CD14-positive monocyte (primary cell): ENCODE measurements around the gene VRK3. TPM values are rescaled to one million over a fixed set of nuclear protein-coding genes. Genes with fewer than 3 reads are reported as not detected.

Source experiments
- DNase-seq, 3 donors: peaks; one replicate each; pipeline ENCODE4 v3.0.0-alpha.2; 2011 to 2022
- H2AFZ ChIP-seq: 2 replicates; pipeline ENCODE4 v1.6.0; 2012; ENCODE audit warnings: mild to moderate bottlenecking, low read depth, low read length, inconsistent platforms; ENCODE audit not compliant: insufficient read depth, poor library complexity, severe bottlenecking
- H3K27ac ChIP-seq, 2 donors: 1 replicate in 1 of 2; 2 replicates in 1 of 2; pipeline ENCODE4 v1.5.1; 2012 to 2013; ENCODE audit warnings: low read length in 2 of 2, control low read depth in 1 of 2, inconsistent platforms in 1 of 2, low read depth in 1 of 2, mild to moderate bottlenecking in 1 of 2
- H3K27me3 ChIP-seq, 2 donors: one replicate each; pipeline versions ENCODE4 v1.6.0 to v1.6.1; 2011 to 2013; ENCODE audit warnings: low read length in 2 of 2; ENCODE audit not compliant: control insufficient read depth in 2 of 2, insufficient read depth in 2 of 2
- H3K36me3 ChIP-seq, 2 donors: replicated peaks in 1 of 2; 1 replicate in 1 of 2; 2 replicates in 1 of 2; pipeline versions ENCODE4 v1.5.1 to v1.6.1; 2012 to 2013; ENCODE audit warnings: low read length in 2 of 2, control low read depth in 1 of 2, inconsistent platforms in 1 of 2, mild to moderate bottlenecking in 1 of 2; ENCODE audit not compliant: insufficient read depth in 2 of 2, control insufficient read depth in 1 of 2
- H3K4me1 ChIP-seq, 2 donors: 1 replicate in 1 of 2; 2 replicates in 1 of 2; pipeline versions ENCODE4 v1.5.1 to v1.6.1; 2012 to 2013; ENCODE audit warnings: low read length in 2 of 2, control low read depth in 1 of 2, inconsistent platforms in 1 of 2, mild to moderate bottlenecking in 1 of 2, moderate library complexity in 1 of 2; ENCODE audit not compliant: insufficient read depth in 2 of 2, control insufficient read depth in 1 of 2
- H3K4me2 ChIP-seq: replicated peaks from 2 replicates; pipeline ENCODE3; 2012; ENCODE audit warnings: low read length, moderate library complexity, mild to moderate bottlenecking; ENCODE audit not compliant: poor library complexity, severe bottlenecking; ENCODE audit errors: extremely low read depth
- H3K4me3 ChIP-seq, 3 experiments: fragments of 200-600 bp in 1 of 3; sonication (generic) in 1 of 3; replicated peaks in 1 of 3; 1 replicate in 2 of 3; 2 replicates in 1 of 3; pipeline ENCODE4 v1.5.1; 2011 to 2013; ENCODE audit warnings: low read length in 3 of 3, mild to moderate bottlenecking in 3 of 3, control low read depth in 2 of 3, low read depth in 2 of 3, inconsistent platforms in 1 of 3, moderate library complexity in 1 of 3
- H3K79me2 ChIP-seq: 2 replicates; pipeline ENCODE4 v1.6.0; 2012; ENCODE audit warnings: mild to moderate bottlenecking, control low read depth, inconsistent platforms, low read length, moderate library complexity; ENCODE audit not compliant: insufficient read depth
- H3K9ac ChIP-seq: 2 replicates; pipeline ENCODE4 v1.6.0; 2017; ENCODE audit warnings: low read length, mild to moderate bottlenecking; ENCODE audit not compliant: insufficient read depth, poor library complexity, severe bottlenecking
- H3K9me3 ChIP-seq, 2 donors: replicated peaks in 1 of 2; 1 replicate in 1 of 2; 2 replicates in 1 of 2; pipeline versions ENCODE4 v1.5.1 to v1.6.1; 2012 to 2013; ENCODE audit warnings: low read length in 2 of 2, control low read depth in 1 of 2; ENCODE audit not compliant: control insufficient read depth in 1 of 2, insufficient read depth in 1 of 2
- H4K20me1 ChIP-seq: 2 replicates; pipeline ENCODE4 v1.6.0; 2012; ENCODE audit warnings: mild to moderate bottlenecking, low read length, control low read depth, moderate library complexity; ENCODE audit not compliant: insufficient read depth
- H3K27ac Mint-ChIP-seq, 7 donors: one replicate each; pipeline ENCODE4 v1.8.0; 2020; ENCODE audit warnings: mild to moderate bottlenecking in 7 of 7, mixed read lengths in 7 of 7, moderate library complexity in 6 of 7, inconsistent platforms in 2 of 7
- H3K27me3 Mint-ChIP-seq, 3 donors: one replicate each; pipeline ENCODE4 v1.8.0; 2021 to 2022; ENCODE audit warnings: low read depth in 3 of 3, mild to moderate bottlenecking in 3 of 3, mixed read lengths in 3 of 3, moderate library complexity in 3 of 3, inconsistent platforms in 1 of 3
- H3K36me3 Mint-ChIP-seq, 2 donors: one replicate each; pipeline ENCODE4 v1.8.0; 2020; ENCODE audit warnings: mixed read lengths in 2 of 2, inconsistent platforms in 1 of 2, mild to moderate bottlenecking in 1 of 2
- H3K4me1 Mint-ChIP-seq: one replicate; pipeline ENCODE4 v1.8.0; 2020; ENCODE audit warnings: mild to moderate bottlenecking, mixed read lengths
- H3K4me3 Mint-ChIP-seq, 2 donors: one replicate each; pipeline ENCODE4 v1.8.0; 2020; ENCODE audit warnings: mild to moderate bottlenecking in 2 of 2, mixed read lengths in 2 of 2, moderate library complexity in 1 of 2
- H3K9me3 Mint-ChIP-seq, 7 donors: one replicate each; pipeline ENCODE4 v1.8.0; 2020 to 2022; ENCODE audit warnings: mixed read lengths in 7 of 7, mild to moderate bottlenecking in 6 of 7, moderate library complexity in 6 of 7, inconsistent platforms in 2 of 7
- WGBS: methylation state at CpG from one replicate; pipeline ENCODE4 v1.1.5; 2013; ENCODE audit warnings: missing lambda C conversion rate; ENCODE audit not compliant: insufficient coverage; 5-methylcytosine and 5-hydroxymethylcytosine counted together
- intact Hi-C, 2 donors: fragments of 100-400 bp; cut with micrococcal nuclease; formaldehyde crosslinking; loops; one replicate each; pipeline versions ENCODE4 v1.15.0 to v1.15.1; 2023
- polyA plus RNA-seq, 3 donors: library from polyadenylated mRNA; depleted of rRNA in 1 of 3; unstranded in 2 of 3; stranded (reverse) in 1 of 3; fragments of 300-500 nt in 2 of 3; fragments of >200 nt in 1 of 3; fragmentation: Illumina TruSeq in 2 of 3; gene quantifications; 1 replicate in 2 of 3; 2 replicates in 1 of 3; pipeline ENCODE4 v1.2.3, GENCODE V29; 2012 to 2021
- TF ChIP-seq, protein P1 (sequence below): fragments of 200-600 bp; IDR thresholded peaks from one replicate; pipeline ENCODE4 v1.8.0; 2022; ENCODE audit warnings: antibody characterized with exemption, mild to moderate bottlenecking

VRK3 gene
- polyA plus RNA-seq, 3 donors = 42.8 to 47.3 (median 46.8) TPM

DNA sequence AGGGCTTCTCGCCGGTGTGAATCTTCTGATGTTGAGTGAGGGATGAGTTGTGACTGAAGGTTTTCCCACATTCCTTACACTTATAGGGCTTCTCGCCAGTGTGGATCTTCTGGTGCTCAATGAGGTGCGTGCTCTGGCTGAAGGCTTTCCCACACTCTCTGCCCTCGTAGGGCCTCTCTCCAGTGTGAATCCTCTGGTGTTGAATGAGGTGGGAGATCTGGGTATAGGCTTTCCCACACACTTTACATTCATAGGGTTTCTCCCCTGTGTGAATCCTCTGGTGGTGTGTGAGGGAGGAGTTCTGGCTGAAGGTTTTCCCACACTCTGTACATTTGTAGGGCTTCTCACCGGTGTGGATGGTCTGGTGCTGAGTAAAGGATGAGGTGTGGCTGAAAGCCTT is 33.9 kb upstream of the VRK3 start:
- Histone ChIP-seq H3K4me1 (no peaks in the 10 kb centered on the region), H3K79me2 (no peaks in the 10 kb centered on the region), H4K20me1 (no peaks in the 10 kb centered on the region), H3K4me2 (no peak overlapping the region), H3K27me3 (no peaks in the 10 kb centered on the region), H3K9me3 (peaks cover 27 to 34% of the 10 kb centered on the region in 2 donors), H3K4me3 (peak overlapping the region in 1 of 3 experiments; percentile 11), H3K27ac (no peak overlapping the region), H2AFZ (no peak overlapping the region), H3K36me3 (no peaks in the 10 kb centered on the region), H3K9ac (no peak overlapping the region)
- no peak overlapping the region for H3K4me3 Mint-ChIP-seq
- WGBS = no CpG with 5 or more reads among the region's 6 CpGs
- H3K27me3 Mint-ChIP-seq = peaks cover 0 to 3% (median 2%) of the 10 kb centered on the region in 3 donors
- H3K4me1 Mint-ChIP-seq = no peaks in the 10 kb centered on the region
- H3K27ac Mint-ChIP-seq = no peak overlapping the region
- H3K36me3 Mint-ChIP-seq = no peaks in the 10 kb centered on the region
- DNase-seq = no peak
- peaks cover 23 to 42% (median 38%) of the 10 kb centered on the region in 7 donors for H3K9me3 Mint-ChIP-seq
- TF ChIP-seq, protein P1, sequence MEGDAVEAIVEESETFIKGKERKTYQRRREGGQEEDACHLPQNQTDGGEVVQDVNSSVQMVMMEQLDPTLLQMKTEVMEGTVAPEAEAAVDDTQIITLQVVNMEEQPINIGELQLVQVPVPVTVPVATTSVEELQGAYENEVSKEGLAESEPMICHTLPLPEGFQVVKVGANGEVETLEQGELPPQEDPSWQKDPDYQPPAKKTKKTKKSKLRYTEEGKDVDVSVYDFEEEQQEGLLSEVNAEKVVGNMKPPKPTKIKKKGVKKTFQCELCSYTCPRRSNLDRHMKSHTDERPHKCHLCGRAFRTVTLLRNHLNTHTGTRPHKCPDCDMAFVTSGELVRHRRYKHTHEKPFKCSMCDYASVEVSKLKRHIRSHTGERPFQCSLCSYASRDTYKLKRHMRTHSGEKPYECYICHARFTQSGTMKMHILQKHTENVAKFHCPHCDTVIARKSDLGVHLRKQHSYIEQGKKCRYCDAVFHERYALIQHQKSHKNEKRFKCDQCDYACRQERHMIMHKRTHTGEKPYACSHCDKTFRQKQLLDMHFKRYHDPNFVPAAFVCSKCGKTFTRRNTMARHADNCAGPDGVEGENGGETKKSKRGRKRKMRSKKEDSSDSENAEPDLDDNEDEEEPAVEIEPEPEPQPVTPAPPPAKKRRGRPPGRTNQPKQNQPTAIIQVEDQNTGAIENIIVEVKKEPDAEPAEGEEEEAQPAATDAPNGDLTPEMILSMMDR = no peak
- intact Hi-C loops = no loop called here

DNA sequence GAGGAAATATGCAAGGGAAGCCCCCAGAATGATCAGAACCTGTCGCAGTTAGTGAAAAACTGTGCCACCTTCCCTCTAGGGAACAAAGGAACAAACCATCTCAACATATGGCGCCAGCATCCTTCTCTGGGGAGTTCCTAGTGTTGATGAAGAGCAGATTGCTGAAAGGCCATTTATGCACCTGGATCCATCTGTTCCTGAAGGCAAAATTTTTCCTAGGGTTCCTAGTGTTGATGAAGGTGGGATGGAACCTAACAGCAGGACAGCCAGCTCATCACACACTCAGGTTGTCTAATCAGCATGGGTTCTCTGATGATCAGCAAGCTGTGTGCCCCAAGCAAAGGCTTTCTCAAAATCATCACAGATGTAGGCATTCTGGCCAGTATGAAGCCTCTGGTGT is 33.3 kb upstream of the VRK3 start:
- H3K4me3 ChIP-seq = no peak overlapping the region
- Mint-ChIP-seq H3K27me3 (peaks cover 0 to 5% (median 2%) of the 10 kb centered on the region in 3 donors), H3K9me3 (peaks cover 23 to 43% (median 38%) of the 10 kb centered on the region in 7 donors), H3K4me3 (no peak overlapping the region), H3K27ac (no peak overlapping the region), H3K36me3 (no peaks in the 10 kb centered on the region), H3K4me1 (no peaks in the 10 kb centered on the region)
- no peak for DNase-seq
- WGBS = no CpG with 5 or more reads among the region's 2 CpGs
- H3K9ac ChIP-seq = no peak overlapping the region
- H3K27ac ChIP-seq = no peak overlapping the region
- no peak overlapping the region for H2AFZ ChIP-seq
- no peaks in the 10 kb centered on the region for H3K79me2 ChIP-seq
- TF ChIP-seq, protein P1 = no peak
- no peaks in the 10 kb centered on the region for H4K20me1 ChIP-seq
- H3K9me3 ChIP-seq = peaks cover 27 to 34% of the 10 kb centered on the region in 2 donors
- H3K27me3 ChIP-seq = no peaks in the 10 kb centered on the region
- no peaks in the 10 kb centered on the region for H3K36me3 ChIP-seq
- intact Hi-C loops = no loop called here
- H3K4me1 ChIP-seq = no peaks in the 10 kb centered on the region
- no peak overlapping the region for H3K4me2 ChIP-seq
